Pons (tissue), 1 donor: Measurements from ENCODE around the gene PIGQ.
A peak's percentile ranks its signal among the peaks of the same experiment; 100 is the strongest.

Source experiments
- DNase-seq: peaks from one replicate; pipeline ENCODE4 v3.0.0-alpha.2; 2016; ENCODE audit warnings: low spot score

Gene PIGQ

DNA sequence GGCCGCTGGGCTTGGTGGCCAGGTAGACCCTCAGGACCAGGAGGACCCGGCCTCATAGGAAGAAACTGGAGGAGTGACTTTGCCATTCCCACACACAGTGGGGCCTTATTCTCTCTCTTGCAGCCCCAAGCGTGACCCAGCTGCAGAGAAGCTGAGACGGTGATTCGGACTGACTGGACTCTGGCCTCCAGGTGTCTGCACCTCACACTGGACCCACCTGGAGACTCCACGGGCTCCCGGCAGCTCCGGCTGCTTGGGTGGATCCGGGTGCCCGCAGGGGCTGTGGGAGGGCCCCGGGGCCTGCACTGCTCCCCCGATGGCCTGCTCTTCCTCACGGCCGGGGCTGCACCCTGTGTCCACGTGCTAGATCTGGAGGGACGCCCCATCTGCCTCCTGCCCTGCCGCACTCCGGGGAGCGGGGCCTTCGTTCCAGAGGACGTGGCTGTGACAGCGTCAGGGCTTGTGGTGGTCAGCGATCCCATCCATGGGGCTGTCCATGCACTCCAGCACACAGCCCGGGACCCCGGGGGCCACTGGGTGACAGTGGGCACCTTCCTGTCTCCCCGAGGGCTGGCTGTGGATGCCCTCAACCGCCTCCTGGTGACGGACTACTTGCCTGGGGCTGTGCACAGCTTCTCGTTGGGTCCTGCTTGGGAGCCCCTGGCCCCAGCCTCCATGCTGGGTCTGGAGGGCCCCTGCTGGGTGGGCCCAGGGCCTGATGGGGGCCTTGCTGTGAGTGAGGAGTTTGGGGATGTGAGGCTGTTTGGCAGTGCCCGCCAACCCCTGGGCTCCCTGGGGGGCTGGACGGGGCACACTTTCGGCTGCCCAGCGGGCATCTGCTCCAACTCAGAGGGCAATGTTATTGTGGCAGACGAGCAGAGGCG lies 2.2 kb upstream of the PIGQ start:
- DNase-seq = no peak

DNA sequence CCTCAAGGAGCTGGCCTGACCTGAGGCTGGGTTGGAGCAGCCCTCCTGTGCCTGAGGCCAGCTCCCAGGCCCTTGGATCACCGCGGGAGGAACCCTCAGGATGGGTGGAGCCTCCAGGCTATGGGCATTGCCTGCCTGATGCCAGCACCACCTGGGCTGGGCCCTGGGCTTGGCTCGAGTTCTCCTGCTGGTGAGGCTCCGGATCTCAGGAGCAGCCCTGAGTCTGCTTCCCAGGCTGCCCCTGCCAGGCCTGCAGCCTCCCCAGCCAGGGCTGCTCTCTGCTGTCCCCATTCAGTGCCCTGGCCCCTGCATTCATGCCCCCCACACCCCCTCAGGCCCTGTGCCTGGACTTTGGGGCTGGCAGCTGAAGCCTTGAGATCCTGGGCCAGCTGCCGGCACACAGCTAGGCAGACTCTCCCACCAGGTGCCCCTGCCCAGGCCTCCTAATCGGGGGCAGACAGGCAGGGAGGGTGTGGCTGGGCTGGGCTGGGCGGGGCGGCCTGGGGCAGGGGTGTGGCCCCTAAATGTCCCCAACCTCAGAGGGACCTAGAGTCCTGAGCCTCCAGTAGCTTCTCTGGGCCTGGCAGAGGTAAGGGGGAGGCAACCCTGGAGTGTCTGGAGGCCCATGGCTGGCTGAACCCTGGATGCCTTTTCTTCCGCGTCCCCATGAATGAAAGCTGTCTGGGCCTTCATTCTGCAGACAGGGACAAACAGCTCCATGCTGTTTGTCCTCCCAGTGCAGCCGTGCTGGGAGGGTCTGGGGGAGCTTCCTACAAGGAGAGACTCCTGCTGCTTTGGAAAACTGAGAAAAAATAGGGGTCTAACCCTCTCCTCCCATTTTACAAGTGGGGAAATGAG lies 1.1 kb upstream of the PIGQ start:
- no peak for DNase-seq

DNA sequence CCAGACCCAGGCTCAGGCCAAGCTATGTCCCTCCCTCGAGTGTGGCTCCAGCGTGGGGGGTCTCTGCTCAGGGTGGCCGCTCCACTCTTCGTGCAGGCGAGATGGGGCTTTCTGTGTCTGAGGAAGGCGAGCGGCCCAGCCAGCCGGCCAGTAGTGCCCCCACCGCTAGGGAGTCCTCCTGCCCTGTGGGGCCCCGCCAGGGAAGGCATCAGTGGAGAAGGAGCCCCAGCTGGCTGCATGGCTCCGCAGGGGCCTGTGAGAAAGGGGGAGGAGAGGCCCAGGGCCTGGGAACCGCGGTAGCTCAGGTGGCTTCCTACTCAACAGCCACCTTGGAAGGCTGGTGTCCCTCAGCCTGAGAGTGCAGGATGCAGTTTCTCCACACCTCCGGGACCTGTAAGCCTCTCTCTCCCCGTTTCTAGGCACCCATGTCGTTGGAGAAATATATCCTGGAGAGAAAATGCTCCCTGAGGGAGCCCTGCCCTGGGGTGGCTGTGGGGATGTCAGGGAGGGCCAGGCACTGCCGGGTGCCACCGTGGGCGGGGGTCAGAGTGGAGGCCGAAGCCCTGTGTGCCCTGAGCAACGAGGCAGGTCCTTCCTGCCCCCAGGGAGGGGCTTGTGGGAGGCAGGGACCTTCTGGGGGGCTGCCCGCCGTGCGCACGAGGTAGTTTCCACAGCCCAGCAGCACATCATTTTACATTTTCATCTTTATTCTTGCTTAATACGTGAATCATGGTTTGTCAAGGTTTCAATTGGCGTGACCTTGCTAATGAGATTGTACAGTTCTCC lies 3.3 kb downstream of the PIGQ start:
- DNase-seq = no peak

DNA sequence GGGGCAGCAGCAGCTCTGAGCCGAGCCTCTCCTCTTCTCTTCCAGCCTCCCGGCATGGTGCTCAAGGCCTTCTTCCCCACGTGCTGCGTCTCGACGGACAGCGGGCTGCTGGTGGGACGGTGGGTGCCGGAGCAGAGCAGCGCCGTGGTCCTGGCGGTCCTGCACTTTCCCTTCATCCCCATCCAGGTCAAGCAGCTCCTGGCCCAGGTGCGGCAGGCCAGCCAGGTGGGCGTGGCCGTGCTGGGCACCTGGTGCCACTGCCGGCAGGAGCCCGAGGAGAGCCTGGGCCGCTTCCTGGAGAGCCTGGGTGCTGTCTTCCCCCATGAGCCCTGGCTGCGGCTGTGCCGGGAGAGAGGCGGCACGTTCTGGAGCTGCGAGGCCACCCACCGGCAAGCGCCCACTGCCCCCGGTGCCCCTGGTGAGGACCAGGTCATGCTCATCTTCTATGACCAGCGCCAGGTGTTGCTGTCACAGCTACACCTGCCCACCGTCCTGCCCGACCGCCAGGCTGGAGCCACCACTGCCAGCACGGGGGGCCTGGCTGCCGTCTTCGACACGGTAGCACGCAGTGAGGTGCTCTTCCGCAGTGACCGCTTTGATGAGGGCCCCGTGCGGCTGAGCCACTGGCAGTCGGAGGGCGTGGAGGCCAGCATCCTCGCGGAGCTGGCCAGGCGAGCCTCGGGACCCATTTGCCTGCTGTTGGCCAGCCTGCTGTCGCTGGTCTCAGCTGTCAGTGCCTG lies 4.4 kb downstream of the PIGQ start:
- no peak for DNase-seq

DNA sequence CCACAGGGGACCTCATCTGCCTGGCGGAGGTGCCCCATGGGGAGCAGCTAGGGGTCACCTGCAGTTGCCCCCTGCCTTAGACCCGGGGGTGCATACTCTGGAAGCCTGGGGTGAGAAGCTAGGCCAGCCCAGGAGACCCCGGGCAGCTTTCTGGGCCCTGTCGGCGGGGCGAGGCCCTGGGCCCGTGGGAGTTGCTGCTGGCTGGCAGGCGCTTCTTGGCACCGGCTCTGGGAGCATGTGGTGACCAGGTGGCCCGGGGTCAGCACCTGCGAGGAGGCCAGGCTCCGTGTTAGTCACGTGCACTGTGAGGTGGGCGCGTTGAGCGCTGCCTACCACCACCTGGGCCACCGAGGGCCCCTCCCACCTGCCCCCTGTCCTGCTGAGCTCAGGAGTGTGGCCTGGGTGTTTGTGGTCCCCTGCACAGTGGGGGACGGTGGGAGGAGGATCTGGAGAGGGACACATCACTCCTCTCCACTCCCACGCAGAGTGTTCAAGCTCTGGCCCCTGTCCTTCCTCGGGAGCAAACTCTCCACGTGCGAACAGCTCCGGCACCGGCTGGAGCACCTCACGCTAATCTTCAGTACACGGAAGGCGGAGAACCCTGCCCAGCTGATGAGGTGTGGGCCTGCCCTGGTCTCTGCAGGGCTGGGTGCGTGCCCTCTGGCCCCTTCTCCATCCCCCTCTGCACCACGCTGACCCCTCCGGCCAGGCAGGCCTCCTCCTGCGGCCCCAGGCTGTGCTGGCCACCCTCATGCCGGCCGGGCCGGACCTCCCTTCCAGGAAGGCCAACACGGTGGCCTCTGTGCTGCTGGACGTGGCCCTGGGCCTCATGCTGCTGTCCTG lies 5.8 kb downstream of the PIGQ start:
- no peak for DNase-seq

DNA sequence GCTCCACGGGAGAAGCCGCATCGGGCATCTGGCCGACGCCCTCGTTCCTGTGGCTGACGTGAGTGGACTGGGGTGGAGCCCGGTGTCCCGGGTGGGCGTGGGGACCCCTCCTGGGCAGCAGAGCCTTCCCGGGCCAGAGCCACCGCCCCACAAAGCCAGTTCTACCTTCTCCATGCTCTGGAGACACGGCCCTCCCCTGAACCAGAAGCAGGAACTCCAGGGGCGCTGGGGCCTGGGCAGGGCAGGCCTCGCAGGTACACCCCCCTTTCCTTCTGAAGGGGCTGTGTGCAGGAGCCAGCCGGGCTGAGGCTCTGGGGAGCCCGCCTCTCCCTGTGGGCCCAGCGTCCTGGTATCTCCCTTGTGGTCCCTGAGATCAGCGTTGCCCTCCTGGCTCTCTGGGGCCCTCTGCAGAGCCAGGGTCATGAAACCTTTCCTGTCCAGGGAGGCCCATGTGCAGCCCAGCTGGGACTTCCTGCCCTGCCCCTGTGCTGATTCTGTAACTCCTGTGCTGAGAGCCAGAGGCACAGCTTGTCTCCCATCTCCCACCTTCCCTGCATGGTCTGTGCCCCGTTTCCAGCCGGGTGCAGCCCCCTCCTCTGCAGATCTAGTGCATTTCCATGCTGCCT lies 6.5 kb downstream of the PIGQ start:
- DNase-seq = no peak

DNA sequence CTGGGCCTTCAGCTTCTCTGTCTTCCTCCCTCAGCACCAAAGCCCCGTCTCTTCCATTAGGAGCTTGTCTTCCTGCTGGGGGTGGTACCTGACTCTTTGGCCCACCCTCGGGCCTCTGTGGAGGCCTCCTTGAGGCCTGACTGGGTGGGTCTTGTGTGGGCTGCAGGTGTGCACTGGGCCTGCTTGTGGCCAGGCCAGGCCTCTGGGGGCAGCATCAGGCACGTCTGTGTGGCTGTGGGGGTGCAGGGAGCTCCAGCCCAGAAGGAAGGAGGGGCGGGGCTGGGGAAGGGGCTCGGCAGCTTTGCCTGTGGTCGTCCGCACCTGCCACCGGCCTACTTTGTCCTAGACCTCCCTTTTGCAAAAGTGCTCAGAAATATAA lies 7.0 kb downstream of the PIGQ start:
- DNase-seq = no peak

DNA sequence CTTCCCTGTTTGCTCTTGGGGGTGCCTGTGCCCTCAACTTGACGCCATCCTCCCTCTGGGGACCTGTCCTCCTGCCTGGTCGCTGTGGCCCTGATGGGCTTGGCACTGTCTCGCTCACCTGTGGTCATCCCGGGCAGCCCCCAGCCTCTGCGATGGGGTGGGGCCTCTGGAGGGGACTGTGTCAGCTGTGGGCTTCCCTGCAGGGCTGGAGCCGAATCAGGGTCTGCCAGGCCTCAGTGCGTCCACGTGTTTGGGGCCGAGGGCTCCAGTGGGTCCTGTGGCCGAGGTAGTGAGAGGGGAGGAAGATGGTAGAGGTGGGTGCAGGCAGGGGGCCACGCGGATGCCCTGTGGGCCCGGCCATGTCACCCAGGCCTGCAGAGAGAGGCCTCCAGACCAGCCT lies 8.0 kb downstream of the PIGQ start:
- DNase-seq = no peak

DNA sequence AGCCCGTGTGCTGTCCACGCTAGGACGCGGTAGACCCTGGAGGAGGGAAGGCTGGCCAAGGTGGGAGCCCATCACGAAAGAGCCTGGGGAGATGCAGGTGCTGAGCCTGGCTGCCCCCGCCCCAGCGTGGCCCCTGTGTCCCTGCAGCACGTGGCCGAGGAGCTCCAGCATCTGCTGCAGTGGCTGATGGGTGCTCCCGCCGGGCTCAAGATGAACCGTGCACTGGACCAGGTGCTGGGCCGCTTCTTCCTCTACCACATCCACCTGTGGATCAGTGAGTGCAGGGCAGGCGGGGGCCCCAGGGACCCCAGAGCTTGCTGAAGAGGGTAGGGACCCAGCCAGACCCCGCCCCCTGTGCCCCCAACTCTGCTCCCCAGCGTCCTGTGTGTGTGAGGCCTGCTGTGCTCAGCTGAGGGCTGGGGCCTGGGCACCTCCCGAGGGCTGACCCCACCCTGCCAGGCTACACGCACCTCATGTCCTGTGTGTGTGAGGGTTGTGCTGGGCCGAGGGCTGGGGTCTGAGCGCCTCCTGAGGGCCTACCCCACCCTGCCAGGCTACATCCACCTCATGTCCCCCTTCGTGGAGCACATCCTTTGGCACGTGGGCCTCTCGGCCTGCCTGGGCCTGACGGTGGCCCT lies 8.6 kb downstream of the PIGQ start:
- DNase-seq = no peak

DNA sequence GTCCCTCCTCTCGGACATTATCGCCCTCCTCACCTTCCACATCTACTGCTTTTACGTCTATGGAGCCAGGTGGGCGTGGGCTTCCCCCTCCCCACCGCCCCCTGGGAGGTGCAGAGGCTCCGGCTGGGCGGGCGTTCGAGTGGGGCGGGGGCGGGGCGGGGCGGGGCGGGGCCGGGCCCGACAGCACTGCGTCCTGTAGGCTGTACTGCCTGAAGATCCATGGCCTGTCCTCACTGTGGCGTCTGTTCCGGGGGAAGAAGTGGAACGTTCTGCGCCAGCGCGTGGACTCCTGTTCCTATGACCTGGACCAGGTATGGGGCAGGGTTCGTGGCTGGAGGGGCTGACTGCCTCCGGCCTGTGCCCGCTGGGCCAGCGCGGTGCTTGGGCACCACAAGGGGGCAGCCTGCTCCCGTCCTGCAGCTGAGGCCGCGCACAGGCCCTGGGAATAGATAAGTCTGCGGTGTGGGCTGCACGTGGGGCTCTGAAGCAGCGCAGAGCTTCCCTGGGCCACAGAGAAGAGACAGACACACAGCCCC lies 9.2 kb downstream of the PIGQ start:
- peak; percentile 29 for DNase-seq

DNA sequence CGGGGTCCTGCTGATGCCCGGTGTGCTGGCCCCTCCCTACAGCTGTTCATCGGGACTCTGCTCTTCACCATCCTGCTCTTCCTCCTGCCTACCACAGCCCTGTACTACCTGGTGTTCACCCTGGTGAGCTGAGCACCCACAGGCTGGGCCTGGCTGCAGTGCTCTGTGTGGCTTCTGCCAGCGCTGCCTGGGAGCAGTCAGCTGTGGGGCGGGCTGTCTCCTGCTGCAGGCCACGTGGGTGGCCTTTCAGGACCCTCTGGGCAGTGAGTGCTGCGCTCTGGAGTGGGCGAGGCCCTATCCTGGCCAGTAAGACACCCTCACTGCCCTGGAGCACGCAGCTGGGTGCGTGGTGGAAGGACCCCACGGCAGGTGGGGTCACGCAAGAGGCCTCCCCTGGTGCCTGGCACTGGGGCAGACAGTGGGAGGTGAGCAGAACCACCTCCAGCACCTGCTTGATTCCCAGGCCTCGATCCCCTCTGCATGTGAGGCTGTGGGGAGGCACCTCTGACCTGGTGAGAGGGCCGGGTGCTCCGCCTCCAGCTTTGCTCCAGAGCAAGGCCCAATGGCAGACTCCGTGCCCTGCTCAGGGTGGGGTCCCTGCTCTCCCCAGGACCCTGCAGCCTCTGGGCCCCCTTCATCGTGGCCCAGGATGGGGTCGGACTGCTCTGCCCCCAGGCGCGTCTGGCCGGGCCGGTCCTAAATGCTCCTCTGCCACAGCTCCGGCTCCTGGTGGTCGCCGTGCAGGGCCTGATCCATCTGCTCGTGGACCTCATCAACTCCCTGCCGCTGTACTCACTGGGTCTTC lies 10.6 kb downstream of the PIGQ start:
- DNase-seq = no peak

DNA sequence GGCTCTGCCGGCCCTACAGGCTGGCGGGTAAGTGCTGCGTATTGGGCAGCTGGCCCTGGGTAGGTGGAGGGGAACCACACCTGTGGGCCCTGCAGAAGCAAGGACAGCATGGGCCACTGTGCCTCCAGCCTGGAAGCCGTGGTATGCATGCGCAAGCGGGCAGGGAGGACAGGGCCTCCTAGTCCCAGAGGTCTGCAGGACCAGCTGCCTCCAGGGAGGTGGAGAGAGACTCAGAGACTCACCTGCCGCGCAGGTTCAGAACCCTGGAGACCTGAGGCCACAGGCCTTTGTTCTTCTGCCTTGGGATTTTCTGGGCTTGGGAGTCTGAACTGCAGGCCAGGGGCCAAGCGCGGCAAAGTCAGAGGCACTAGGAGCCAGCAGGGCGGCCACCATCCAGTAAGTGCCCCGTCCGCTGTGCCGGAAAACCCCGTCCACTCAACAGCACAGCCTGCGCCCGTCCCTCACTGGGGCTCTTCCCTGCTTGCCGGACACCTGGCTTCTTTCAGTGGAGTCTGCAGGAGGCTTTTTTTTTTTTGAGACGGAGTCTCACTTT lies 11.3 kb downstream of the PIGQ start:
- no peak for DNase-seq

DNA sequence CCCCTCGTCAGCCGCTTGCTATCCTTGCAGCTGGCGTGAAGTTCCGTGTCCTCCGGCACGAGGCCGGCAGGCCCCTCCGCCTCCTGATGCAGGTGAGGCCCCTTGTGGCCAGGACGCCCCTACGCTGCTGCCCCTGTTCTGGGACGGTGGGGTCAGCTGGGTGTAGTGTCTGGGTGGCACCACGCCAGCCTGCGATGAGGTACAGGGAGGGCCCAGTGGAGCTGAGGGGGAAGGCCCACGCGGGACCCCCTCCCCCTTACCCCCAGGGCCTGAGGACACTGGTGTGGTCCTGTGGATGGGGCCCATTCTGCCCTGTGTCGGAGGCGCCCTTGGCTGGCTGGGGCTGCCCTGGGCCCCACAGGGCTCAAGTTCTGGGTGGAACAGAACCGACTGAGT lies 12.4 kb downstream of the PIGQ start:
- DNase-seq = no peak

DNA sequence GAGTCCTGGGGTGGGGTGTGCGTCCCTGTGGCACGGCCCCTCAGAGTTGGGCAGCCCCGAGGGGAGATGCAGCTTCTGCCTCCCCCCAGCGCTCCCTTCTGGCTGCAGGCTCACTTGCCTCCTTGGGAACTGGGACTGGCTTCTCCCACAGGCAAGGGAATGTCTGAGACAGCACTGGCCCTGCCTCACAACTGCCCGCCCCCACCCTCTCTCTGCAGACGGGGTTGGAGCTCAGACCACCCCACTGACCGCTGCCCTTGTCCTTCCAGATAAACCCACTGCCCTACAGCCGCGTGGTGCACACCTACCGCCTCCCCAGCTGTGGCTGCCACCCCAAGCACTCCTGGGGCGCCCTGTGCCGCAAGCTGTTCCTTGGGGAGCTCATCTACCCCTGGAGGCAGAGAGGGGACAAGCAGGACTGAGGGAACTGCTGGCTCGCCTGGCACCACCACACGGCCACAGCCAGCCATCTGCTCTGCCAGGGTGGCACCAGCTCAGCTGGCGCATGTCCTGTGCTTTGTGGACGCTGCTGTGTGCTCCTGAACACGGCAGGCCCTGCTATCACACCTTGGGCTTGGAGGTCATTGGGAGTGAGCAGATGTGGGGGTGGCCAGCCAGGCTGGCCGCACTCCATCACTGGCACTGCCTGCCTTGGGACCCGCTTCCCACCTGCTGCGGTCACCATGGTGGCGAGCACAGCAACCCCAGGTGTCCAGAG lies 13.0 kb downstream of the PIGQ start:
- no peak for DNase-seq

DNA sequence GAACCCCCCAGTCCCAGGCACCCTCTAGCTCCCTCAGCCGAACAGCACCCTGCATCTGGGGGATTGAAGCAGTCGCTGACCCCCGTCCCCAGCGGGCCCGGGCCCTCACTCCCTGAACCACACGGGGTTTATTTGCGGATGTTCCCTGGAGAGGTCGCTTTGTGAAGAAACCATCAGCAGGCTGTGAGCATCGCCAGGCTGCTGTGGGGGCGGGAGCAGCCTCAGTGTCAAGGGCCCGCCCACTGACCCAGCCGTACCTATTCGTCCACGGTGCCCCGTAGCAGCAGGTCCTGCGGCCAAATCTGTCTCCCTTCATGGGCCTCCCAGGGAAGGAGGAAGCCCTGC lies 13.7 kb downstream of the PIGQ start:
- no peak for DNase-seq

DNA sequence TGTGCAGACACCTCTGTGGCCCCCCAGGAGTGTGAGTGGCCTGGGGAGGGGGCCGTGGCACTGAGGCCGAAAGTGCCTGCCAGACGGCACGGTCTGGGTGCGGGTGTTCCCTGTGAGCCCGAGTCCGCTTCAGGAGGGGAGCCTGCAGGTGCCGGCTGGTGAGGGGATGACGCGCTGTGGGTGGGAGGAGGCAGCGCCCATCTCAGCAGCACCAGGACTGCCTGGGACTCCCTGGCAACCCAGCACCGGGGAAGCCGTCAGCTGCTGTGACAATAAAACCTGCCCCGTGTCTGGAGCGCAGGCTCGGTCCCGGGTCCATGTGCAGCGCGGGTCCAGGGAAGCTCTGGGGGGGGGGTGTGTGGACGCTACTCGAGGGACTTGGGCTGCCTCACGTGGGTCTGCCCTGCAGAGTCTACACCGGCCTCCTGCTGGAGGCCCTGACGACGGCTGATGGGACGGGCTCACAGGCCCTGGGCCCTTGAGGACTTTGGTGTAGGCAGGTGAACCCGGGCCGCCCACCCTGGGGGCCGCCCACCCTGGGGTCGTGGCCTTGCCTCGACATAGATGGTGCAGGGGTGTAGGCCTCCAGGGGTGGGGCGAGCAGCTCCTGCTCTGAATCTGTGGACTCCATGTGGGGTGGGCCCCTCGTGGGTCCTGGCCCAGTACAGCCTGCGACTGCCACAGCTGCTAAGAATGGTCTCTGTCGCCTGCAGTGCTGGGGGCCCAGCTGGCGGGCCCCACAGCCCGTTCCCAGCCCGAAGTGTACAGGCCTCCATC lies 14.2 kb downstream of the PIGQ start:
- DNase-seq = no peak

DNA sequence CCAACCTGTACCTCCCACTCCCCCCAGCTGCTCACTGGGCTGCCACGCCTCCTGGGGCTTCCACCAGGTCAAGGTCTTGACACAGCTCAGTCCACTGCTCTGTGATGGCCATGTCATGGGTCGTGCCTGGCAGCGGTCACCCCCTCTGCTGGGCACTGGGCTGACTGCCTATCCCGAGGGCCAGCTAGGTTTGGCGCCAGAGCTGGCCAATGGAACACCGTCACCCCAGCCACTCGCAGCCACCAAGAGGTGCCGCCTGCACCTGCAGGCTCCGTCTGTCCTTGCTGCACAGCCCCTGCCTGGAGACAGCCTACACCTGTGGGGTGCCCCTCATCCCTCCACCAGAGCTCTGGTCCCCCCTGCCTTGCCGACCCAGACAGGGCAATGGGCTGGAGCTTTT lies 15.6 kb downstream of the PIGQ start:
- DNase-seq = no peak
